ENCODE data around the gene CSF1R.
A peak's percentile ranks its signal among the peaks of the same experiment; 100 is the strongest.

The CSF1R gene

DNA sequence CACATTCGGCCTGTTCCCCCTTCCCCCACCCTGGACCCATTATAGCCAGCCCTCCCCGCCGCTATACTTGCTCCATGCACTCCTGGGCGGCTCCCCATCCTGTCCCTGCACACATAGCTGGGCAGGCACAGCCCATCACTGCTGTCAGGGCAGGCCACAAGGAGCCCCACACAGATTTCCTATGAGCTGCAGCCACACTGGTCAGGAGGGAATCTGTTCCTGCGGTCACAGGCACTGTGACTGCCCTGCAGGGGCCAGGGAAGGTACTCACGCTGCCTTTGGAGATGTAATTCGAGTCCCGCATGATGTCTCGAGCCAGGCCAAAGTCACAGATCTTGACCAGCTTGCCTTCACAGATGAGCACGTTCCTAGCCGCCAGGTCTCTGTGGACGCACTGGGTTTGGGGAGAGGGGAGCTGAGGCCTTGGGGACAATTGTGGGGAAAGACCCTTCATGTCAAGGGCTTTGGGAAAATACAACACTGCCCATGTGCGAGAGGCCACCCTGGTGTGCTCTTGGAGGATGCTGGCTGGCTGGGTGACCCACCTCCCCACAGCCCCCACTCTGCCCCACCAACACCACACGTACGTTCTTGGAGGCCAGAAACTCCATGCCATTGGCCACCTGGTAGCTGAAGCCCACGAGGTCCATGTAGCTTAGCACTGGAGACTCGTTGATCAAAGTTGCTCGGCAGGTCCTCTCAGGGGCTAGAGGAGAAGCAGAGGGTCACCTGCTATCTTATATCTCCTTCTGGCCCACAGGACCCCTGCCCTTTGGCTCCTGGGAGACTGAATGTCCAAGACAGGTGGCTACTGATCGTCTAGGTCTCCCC is 34.5 kb upstream of the CSF1R start:
- DNase-seq = no peak

DNA sequence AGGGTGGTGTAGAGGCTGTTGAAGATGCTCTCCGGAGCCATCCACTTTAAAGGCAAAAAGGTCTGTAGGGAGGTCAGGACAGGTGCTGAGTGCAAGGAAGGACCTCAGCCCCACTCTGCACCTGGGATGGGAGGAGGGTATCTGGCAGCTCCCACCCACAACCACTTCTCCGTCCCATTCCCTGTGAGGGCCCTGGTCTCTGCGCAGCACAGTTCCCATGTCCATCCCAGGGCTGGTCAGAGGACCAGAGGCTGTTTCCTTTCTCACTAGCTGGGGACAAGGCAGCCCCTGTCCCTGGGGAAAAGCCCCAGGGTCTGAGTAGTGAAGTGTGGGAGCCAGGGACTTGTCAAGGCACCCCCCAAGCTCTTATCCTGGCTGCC is 33.7 kb upstream of the CSF1R start:
- DNase-seq = no peak

DNA sequence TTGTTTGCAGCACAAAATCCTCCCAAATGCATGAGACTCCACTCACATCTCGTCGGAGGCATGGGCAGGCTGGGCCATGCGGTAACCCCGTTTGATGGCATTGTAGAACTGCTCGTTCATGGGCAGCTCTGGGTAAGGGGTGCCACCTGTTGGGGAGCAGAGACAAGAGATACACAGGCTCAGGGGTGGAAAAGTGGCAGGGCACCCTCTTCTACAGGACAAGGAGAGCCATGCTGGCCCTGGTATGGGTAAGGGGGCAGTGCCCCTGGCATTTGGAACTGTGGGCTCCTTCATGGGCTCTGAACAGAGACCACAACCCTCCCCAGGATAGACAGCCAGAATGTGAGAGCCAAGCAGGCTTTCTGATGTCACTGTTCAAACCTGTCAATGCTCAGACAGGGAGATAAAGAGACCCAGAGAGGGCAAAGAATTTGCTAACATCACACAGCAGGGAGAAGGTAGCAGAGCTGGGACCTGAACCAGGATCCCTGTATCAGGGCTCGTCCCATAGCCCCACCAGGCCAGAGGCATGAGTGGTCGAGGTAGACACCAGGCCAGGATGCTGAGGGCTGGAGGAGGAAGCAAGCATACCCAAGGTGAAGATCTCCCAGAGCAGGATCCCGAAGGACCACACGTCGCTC is 33.2 kb upstream of the CSF1R start:
- DNase-seq = peak; percentile 30

DNA sequence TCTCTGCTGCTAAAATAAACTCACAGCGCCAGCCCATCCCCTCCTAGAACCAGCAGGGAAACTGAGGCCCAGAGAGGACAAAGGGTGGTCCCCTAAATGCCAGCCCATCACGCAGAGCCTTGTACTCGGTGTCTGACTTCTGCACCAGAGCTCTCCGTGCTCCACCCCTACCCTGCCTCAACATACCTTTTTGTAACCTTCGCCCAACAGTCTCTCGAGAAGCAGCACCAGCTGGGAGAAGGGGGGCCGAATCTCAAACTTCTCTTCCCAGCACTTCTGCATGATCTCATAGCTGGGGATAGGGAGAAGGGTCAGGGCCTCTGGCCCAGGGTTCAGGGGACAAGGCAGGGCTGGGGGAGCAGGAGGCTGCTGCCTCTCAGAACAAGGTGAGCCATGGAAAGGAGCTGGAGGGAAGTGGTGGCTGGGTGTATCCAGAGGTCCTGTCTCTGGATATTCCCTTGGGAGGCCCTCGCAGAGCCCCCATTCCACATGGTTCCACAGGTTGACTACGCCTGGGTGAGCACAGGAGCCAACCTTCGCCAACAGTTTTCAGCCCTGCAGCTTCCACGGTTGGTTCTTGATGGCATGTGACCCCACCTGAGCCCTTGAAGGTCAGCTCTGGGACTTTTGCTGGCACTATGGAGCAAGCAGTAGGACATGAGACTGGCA is 32.3 kb upstream of the CSF1R start:
- no peak for DNase-seq

DNA sequence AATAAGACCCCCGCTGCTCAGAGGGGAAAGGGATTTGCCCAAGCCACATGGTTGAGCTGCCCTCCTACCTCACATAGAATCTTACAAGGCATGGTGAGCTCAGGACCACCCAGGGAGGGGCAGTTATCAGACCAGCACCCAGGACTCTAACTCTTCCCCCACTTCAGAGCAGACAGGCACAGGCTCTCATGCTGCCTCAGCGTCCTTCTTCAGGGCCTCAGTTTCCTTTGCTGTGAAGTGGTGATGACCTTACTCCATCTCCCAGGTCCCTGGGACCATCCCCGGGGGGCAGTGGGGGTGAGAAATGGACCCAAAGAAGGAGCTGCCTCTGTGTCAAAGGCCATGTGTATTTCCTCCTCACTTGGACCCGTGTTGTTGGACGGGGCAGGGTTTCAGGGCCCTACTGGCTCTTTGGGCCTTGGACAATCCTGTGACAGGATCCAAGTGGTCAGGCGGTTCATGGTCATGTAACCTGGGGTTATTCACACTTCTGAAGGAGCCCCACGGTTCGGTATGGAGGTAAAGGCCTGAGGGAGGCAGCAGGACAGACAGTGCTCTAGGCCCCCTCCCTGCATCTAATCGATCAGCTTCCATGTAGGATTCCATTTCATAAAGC is 31.7 kb upstream of the CSF1R start:
- no peak for DNase-seq

DNA sequence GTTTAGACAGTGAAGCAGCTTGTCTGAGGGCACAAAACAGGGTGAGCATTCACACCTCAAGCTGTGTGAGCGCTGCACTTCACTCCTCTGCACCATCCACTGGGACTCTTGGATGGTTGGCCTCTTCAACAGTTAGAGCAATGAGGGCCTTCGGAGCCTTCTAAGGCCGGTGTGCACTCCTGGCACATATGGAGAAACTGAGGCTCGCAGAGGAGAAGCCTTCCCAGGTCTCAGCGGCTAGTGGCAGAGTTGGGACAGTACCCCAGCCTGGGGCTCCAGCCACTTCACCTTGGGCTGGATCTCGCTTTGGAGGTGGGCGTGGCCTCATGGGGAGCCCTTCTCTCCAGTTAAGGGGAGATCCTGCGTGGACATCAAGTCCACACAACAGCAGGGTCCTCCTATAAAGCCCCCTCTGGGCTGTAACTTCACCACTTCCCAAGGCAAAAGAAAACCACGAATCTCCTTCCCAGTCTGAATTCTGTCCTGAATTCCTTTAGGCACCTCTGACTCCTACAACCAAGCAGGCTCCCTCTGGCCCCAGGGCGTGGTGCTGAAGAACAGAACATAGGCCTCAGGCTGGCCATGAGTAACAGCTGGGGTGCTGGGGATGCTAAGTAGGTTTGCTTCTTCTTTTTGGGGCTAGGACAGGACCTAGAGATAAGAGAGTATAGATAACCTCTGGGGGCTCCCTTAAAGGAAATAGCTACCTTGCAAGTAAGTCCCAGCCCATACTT is 30.5 kb upstream of the CSF1R start:
- no peak for DNase-seq

DNA sequence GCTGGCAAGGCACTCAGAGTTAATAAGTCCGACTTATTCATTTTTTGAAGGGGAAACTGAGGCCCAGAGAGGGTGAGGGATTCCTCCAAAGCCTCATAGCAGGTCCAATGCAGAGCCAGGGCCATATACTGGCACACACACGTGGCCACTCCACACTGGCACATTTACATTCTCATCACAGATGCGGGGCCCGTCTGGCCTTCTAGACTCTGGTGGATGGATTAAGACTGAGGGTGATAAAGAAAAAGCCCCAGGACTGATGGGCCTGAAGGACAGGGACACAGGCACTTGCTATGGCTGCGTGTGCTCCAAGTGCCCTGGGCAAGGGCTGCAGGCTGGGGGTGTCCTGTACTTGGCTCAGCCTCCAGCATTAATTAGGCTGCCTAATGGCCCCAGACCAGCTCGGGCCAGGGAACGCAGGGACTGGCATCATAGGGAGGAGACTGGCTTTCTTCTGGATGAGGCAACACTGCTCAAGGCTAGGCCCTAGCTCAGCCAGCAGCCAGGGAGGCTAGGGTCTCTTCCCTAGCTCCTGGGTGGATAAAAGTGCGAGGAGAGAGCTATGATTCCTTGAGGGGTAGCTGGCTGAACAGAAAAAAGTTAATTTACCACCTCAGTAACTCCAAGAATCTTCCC is 28.5 kb upstream of the CSF1R start:
- no peak for DNase-seq

DNA sequence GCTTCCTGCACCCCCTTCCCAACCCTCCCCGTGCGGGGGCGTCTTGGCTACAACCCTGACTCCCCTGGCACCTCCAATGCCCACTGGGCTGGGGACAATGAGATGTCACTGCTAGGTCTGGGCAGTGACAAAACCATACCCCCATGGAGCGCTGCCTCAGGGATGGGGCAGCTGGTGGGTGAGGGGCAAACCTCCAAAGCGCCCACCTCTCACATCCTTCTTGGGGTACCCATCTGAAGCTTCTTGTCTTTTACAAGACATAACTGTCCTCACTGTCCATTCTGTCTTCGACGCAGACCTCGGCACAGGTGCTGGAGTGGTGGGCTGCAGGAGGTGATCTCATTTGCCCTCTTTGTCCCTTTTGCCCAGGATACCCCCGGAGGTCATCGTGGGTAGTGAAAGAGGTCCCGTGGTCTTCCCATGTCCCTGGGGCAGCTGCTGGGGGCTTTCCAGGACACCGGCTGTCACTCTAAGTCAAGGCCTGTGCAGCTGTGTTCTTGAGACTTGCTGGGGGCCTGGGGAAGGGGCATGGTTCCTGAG is 27.8 kb upstream of the CSF1R start:
- DNase-seq = no peak

DNA sequence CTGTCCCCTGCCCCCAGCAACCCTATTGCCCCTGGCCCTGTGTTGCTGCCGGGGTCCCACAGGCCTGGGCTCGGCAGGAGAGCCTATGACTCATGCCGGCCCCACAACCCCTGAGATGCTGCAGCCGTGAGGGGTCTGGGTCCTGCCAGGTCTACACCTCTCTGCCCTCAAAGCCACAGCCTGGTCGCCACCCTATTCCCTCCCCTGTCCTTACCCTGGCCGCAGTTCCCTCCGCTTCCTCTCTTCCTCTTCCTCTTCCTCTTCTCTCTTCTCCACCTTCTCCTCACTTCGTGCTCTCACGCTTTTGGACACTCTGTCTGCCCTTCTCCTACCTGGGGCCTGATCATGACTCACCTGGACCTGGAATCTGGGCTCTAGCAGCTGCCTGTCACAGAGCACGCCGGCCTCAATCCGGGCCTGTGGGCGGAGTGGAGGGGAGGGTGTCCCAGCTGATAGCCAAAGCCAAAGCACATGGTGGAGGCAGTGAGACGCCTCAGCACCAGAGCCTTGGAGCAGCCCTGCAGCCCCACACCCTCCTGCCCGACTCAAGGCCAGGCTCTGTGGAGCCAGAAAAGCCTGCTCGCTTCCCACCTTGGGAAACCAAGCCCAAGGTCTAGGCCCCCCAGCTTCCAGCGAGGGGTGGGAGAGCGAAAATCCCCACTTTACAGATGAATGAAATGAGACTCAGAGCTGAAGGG is 26.8 kb upstream of the CSF1R start:
- DNase-seq = no peak

DNA sequence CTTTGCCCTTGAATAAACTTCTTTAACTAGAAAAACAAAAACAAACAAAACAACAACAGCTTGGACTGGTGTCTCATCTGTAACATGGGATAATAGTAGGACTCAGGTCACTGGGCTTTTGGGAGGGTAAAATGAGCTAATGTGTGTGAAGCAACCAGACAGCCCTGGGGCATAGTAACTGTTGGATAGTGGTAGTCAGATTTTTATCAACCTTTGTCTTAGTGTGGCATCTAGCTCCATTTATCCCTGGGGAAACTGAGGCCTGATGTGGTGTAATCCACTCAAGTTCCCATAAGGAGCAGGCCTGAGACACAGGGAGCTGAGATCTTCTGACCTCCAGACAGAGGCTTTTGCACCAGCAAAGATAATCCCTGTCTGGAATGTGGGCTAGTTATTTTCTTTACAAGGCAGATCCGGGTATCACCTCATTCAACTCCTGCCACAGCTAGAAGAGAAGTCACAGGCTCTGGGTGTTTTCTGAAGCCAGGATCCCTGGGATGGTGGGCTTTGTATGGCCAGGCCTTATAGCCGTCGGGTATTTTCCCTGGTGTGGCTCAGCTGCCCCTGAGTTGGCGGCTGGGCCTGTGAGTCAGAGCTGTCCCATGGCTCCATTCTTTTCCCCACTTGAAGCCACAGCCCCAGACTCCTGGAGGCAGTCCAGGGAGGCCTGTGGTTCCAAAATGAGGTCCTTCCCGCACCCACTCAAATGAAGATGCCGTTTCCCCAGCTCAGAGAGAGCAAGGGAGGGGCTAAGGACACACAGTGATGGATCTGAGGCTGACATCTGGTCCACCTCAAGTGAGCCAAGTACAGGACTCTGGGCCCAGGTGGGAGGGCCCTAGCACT is 26.1 kb upstream of the CSF1R start:
- no peak for DNase-seq

DNA sequence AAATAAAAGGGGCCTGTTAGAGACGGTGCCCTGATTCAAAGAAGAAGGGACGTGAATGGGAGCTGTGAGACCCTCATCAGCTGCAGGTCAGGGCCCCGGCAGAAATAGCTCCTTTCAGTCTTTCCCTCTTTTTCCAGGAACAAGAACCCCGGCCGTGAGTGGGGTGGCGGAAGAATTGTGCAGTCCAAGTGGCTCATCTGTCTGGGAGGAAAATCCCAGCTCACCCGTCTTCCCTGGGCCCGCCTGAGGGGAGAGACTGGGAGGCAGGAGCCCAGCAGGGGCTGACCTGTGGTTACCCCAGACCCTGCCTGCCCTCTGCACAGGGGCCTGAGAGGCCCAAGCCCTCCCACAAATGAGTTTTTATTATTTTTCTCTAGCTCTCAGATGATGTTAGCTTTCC is 24.8 kb upstream of the CSF1R start:
- no peak for DNase-seq

DNA sequence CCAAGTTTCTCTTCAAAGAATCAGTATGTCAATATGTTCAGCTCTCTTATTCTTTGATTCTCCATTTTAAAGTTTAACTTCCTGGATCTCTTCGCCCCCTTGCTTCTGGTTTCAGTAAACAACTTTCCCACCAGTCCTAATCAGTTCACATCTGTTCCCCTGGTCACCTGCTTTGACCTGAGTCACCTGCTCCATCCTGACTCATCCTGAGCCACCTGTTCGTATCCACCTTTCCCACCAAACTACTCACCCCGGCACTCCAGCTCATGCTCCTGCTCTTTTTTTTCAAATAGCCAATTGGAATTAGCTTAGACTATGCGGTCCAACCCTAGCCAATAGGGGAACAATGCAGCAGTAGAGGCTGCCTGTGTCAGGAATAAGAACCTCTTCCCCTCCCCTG is 23.6 kb upstream of the CSF1R start:
- no peak for DNase-seq

DNA sequence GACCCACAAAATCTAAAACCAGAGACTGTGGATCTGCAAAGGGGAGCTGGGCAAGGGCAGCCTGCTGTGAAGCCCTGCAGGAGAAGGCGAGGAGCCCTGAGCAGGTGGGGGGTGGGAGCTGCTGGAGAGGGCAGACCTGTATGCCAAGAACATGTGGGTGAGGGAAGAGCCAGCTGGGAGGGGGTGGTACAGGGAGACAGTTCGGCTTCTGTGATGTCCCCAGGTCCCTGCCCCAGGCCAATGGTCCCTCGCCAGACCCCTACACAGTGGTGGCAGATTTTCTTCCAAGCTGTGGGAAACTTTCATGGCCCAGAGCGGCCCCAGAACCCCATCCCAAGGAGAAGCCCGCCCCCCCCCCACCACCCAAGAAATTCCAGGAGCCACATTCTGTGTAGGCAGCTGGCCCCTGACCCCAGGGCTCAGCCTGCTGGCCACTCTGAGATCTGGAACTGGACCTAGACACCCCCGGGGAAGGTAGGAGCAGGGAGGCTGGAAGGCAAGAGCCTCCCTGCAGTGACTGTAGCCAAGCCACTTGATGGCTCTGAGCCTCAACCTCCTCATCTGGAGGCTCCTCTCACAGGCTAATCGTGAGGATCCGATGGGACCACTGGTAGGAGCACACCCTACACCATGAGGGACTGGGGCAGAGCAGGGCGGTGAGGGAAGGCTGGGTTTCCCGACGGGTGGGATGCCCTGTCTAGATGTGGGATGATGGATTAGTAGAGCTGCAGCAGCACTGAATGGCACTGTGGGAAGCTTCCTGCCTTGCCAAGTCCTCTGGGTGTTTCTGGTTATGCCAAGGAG is 22.6 kb upstream of the CSF1R start:
- no peak for DNase-seq

DNA sequence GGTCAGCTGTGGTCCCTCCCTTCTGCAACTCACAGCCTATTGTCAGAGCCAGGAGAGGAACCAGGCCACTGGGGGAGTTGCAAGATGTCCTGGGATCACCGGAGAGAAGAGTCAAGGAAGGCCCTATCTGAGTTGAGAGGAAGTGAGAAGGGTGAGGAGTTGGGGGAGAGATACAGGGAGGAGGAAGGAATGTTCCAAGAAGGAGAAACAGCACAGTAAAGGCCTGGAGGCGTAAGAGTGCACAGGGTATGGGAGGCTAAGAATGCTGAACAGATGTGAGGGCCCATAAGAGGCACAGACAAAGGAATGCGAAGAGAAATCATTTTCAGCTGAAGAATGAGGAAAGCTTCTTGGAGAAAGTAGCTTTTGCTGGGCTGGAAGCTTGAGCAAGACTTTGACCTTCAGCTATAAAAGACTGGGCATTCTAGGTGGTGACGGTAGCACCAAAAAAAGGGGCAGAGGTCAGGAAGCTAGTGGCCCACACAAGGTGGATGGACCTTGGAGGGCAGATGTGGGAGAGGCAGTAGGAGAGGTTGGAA is 21.6 kb upstream of the CSF1R start:
- DNase-seq = no peak

DNA sequence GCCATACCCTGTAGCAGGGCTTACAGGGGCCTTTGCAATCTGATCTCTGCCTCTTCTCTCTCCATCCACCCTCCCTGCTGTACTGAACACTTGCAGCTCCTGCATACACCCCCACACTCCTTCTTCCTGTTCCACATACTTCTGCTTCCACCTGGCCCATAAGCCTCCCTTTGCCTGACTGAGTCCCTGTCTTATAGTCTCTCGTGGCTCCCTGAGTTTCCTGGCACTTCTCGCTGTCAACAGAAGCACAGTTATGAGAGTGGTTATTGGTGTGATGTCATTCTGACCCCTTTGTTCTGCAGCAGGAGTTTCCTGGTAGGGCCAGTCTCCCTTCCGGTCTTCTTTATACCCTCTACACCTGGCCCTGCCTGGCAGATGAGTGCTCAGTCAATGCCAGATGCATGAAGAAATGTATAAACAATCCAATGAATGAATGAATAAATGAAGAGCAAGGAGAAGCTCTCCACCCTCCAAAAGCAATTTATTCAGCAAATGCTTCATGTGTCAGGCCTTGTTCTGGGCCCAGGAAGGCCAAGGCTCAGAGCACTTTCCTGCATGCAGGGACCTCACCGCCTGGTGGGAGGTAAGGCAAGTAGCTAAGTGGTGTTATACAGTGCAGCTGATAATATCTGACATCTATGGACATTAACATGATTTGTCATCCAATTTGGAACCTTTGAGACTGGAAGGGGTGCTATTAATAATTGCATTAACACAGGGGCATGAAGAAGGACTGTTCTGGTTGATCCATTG is 20.5 kb upstream of the CSF1R start:
- DNase-seq = no peak

DNA sequence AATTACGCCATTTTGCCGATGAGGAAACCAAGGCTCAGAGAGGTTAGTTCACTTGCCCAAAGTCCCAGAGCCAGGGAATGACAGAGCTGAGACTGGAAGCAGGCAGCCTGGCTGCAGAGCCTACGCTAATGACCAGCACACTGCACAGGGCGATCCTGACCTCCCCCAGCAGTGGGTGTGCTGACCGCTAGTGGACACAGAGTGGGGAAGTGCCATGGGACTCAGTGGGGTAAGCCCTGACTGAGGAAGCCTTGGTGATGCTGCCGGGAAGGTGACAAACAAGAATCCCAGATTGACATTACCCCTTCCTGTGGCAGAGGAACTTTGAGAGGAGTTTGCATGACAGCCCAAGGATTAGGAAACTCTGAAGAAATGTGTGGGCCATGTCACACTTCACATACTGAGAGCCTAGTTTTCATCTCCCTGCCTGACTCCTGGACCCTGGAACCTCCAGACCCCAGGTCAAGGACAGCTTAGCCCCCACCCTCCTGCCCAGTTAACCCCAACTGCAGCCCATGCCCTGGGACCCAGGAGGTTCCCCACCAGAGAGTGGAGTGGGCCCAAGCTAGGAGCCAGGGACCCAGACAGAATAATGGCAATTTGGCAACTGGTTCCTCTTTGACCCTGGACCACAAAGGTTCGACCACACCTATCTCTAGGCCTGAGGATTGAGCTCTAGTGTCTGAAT is 19.7 kb upstream of the CSF1R start:
- no peak for DNase-seq

DNA sequence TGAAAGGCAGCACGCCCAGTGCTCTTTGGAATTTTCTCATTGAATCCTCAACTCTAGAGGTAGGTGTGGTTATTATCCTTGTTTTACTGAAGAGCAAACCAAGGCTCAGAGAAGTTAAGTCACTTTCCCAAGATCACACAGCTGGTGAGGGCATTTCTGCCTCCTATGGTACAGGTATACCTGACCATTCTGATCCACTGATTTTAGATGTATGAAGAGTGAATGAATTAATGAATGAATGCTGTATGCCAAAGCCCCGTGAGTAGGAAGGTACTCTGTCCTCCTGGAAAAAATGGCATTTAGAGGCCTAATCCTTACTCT is 18.2 kb upstream of the CSF1R start:
- no peak for DNase-seq
